ENCODE data around the gene ATF7IP. TPM values are rescaled to one million over a fixed set of nuclear protein-coding genes. Genes with fewer than 3 reads are reported as not detected.

The ATF7IP gene
- total and polyA plus RNA-seq, 2 experiments from 2014 or later: 42.8 to 100 TPM

DNA sequence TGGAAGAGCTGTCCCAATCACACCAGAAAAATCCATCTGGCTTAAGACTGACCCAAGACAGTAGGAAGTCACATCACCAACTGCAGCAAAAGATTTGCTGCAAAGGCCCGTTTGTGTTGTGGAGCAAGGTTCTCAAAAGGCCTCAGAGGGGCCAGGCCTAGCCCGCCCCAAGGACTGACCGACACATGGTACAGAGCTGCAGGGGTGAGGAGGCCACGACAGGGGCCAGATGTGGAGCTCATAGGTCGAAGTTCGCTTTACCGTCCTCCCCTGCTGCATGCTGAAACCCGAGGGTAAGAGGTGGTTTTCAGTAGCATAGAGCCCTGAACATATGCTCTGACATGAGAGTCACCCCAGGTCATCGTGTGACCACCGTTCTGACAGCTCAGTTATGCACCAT, 166.7 kb downstream of the ATF7IP start:
- no peaks in the 10 kb centered on the region for H3K4me1 ChIP-seq (ENCODE audit: low read depth)
- no peak for DNase-seq (ENCODE audit: low read depth in 1 of 2, low spot score in 1 of 2)
- no peaks in the 10 kb centered on the region for H3K36me3 ChIP-seq
- no peak overlapping the region for H3K4me3 ChIP-seq
- no peak overlapping the region for H3K27ac ChIP-seq
- no peaks in the 10 kb centered on the region for H3K9me3 ChIP-seq (ENCODE audit: low read depth)
- no peaks in the 10 kb centered on the region for H3K27me3 ChIP-seq
- TF ChIP-seq, protein P1, sequence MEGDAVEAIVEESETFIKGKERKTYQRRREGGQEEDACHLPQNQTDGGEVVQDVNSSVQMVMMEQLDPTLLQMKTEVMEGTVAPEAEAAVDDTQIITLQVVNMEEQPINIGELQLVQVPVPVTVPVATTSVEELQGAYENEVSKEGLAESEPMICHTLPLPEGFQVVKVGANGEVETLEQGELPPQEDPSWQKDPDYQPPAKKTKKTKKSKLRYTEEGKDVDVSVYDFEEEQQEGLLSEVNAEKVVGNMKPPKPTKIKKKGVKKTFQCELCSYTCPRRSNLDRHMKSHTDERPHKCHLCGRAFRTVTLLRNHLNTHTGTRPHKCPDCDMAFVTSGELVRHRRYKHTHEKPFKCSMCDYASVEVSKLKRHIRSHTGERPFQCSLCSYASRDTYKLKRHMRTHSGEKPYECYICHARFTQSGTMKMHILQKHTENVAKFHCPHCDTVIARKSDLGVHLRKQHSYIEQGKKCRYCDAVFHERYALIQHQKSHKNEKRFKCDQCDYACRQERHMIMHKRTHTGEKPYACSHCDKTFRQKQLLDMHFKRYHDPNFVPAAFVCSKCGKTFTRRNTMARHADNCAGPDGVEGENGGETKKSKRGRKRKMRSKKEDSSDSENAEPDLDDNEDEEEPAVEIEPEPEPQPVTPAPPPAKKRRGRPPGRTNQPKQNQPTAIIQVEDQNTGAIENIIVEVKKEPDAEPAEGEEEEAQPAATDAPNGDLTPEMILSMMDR (IDR thresholded peaks at IDR 0.05; ENCODE audit: low read depth, low read length): no peak

DNA sequence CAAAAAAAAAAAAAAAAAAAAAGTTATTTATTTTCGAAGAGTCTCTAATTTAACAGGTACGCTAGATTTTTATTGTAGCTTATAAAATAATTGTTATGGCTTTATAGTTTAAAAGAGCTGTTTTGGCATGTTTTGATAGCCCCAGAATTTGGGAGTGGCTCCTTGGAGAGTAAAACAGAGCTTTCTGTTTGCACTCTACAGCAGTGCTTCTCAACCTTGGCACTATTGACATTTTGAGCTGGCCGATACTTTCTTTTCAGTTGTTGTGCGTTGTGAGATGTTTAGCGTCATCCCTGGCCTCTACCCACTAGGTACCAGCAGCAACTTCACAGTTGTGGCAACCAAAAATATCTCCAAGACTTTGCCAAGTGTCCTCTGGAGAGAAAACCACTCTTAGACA, 171.6 kb downstream of the ATF7IP start:
- H3K27ac ChIP-seq: no peak overlapping the region
- H3K4me3 ChIP-seq: no peak overlapping the region
- TF ChIP-seq, protein P1 (IDR thresholded peaks at IDR 0.05; ENCODE audit: low read depth, low read length): no peak
- no peaks in the 10 kb centered on the region for H3K27me3 ChIP-seq
- H3K9me3 ChIP-seq (ENCODE audit: low read depth): no peaks in the 10 kb centered on the region
- no peak for DNase-seq (ENCODE audit: low read depth in 1 of 2, low spot score in 1 of 2)
- no peaks in the 10 kb centered on the region for H3K4me1 ChIP-seq (ENCODE audit: low read depth)
- no peaks in the 10 kb centered on the region for H3K36me3 ChIP-seq

DNA sequence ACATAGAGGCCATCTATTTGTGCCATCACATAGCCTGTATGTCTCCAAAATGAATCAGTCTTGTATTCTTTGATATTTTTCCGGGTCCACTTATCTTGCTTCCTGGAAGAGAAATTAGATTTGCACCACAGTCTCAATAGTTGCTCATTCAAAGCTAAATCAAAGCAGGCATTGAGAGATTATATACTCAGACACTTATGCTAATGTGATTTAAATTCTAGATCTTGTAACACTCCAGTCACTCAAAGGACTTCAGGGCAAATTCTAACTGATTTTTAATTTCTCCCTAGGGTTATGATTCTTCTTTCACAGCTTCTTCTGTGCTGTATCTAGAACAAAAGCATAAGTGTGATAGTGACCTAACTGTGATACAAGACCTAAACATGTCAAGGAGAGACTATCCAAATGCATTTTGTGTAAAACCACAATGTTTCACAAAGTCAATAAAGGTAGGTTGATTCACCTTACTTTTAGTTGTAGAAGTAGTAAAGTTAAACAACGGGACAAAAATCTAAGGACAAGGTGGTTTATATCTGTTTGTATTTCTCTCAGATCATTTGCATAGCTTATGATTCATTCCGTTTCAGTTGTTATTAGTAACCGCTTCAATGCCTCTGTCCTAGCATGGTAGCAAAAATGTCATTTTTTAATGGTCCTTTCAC, 175.4 kb downstream of the ATF7IP start:
- Histone ChIP-seq H3K4me1 (ENCODE audit: low read depth) (no peaks in the 10 kb centered on the region), H3K4me3 (no peak overlapping the region), H3K36me3 (no peaks in the 10 kb centered on the region), H3K9me3 (ENCODE audit: low read depth) (no peaks in the 10 kb centered on the region), H3K27ac (no peak overlapping the region), H3K27me3 (no peaks in the 10 kb centered on the region)
- TF ChIP-seq, protein P1 (IDR thresholded peaks at IDR 0.05; ENCODE audit: low read depth, low read length): no peak
- DNase-seq (ENCODE audit: low read depth in 1 of 2, low spot score in 1 of 2): no peak

GRCh38 chr12:14545144-14546124, 180.0 kb downstream of the ATF7IP start:
- no peak overlapping the region for H3K4me3 ChIP-seq
- TF ChIP-seq, protein P1 (IDR thresholded peaks at IDR 0.05; ENCODE audit: low read depth, low read length): no peak
- H3K27ac ChIP-seq: no peak overlapping the region
- H3K36me3 ChIP-seq: no peaks in the 10 kb centered on the region
- no peaks in the 10 kb centered on the region for H3K27me3 ChIP-seq
- DNase-seq (ENCODE audit: low read depth in 1 of 2, low spot score in 1 of 2): no peak
- H3K4me1 ChIP-seq (ENCODE audit: low read depth): no peaks in the 10 kb centered on the region
- H3K9me3 ChIP-seq (ENCODE audit: low read depth): no peaks in the 10 kb centered on the region

GRCh38 chr12:14547571-14547970, 182.1 kb downstream of the ATF7IP start:
- Histone ChIP-seq H3K27me3 (no peaks in the 10 kb centered on the region), H3K4me3 (no peak overlapping the region), H3K9me3 (ENCODE audit: low read depth) (no peaks in the 10 kb centered on the region), H3K27ac (no peak overlapping the region), H3K36me3 (no peaks in the 10 kb centered on the region), H3K4me1 (ENCODE audit: low read depth) (peaks cover 9% of the 10 kb centered on the region)
- DNase-seq (ENCODE audit: low read depth in 1 of 2, low spot score in 1 of 2): no peak
- TF ChIP-seq, protein P1 (IDR thresholded peaks at IDR 0.05; ENCODE audit: low read depth, low read length): no peak

Data from cardiac muscle cell (in vitro differentiated cells and primary cell).